Liver (tissue), 9 donors: ENCODE measurements around the gene GALNT1. TPM values are rescaled to one million over a fixed set of nuclear protein-coding genes. Genes with fewer than 3 reads are reported as not detected.

Experiments
- DNase-seq: peaks from one replicate; pipeline ENCODE4 v3.0.0-alpha.2; 2017; ENCODE audit warnings: low spot score
- H3K27ac ChIP-seq, 2 donors: one replicate each; pipeline ENCODE4 v1.7.0; 2013; ENCODE audit warnings: inconsistent platforms in 2 of 2, low read length in 2 of 2, control low read depth in 1 of 2, low read depth in 1 of 2, mild to moderate bottlenecking in 1 of 2
- H3K27me3 ChIP-seq, 4 donors: one replicate each; pipeline versions ENCODE4 v1.6.1 to v1.7.0; 2013; ENCODE audit warnings: low read length in 3 of 4, inconsistent platforms in 1 of 4, mild to moderate bottlenecking in 1 of 4, moderate library complexity in 1 of 4; ENCODE audit not compliant: control insufficient read depth in 4 of 4, insufficient read depth in 4 of 4
- H3K36me3 ChIP-seq, 4 donors: one replicate each; pipeline versions ENCODE4 v1.6.1 to v1.7.0; 2013; ENCODE audit warnings: low read length in 3 of 4, mild to moderate bottlenecking in 3 of 4, low read depth in 1 of 4, moderate library complexity in 1 of 4; ENCODE audit not compliant: control insufficient read depth in 4 of 4, insufficient read depth in 3 of 4
- H3K4me1 ChIP-seq, 4 donors: one replicate each; pipeline versions ENCODE4 v1.6.1 to v1.7.0; 2013; ENCODE audit warnings: low read length in 3 of 4, mild to moderate bottlenecking in 3 of 4, moderate library complexity in 1 of 4; ENCODE audit not compliant: control insufficient read depth in 4 of 4, insufficient read depth in 4 of 4
- H3K4me3 ChIP-seq, 3 donors: one replicate each; pipeline versions ENCODE4 v1.6.1 to v1.7.0; 2013; ENCODE audit warnings: low read length in 3 of 3, control low read depth in 1 of 3, low read depth in 1 of 3, mild to moderate bottlenecking in 1 of 3
- H3K9ac ChIP-seq, 2 donors: one replicate each; pipeline ENCODE4 v1.7.0; 2013; ENCODE audit warnings: low read length in 2 of 2, mild to moderate bottlenecking in 2 of 2, moderate library complexity in 2 of 2, control low read depth in 1 of 2, low read depth in 1 of 2
- H3K9me3 ChIP-seq, 4 donors: one replicate each; pipeline versions ENCODE4 v1.6.1 to v1.7.0; 2013; ENCODE audit warnings: low read length in 3 of 4; ENCODE audit not compliant: control insufficient read depth in 4 of 4
- ATF3 ChIP-seq: IDR thresholded peaks from 2 replicates; pipeline ENCODE4 v1.6.1; 2016; ENCODE audit warnings: antibody characterized with exemption
- CTCF ChIP-seq: fragments of 150-350 bp; IDR thresholded peaks from 2 replicates; pipeline ENCODE4 v1.5.1; 2017; ENCODE audit warnings: improper control_type of control experiment, low read depth, low read length; ENCODE audit not compliant: missing input control
- EGR1 ChIP-seq, 2 donors: IDR thresholded peaks; 2 replicates each; pipeline ENCODE4 v1.6.1; 2016 to 2018; ENCODE audit warnings: antibody characterized with exemption in 2 of 2, low read depth in 2 of 2
- FOXA1 ChIP-seq: IDR thresholded peaks from 2 replicates; pipeline ENCODE4 v1.6.1; 2016; ENCODE audit warnings: antibody characterized with exemption
- FOXA2 ChIP-seq: IDR thresholded peaks from 2 replicates; pipeline ENCODE4 v1.6.1; 2016; ENCODE audit warnings: antibody characterized with exemption
- GABPA ChIP-seq, 2 donors: IDR thresholded peaks in 1 of 2; conservative IDR thresholded peaks in 1 of 2; 2 replicates each; pipeline ENCODE4 v1.6.1; 2016; ENCODE audit warnings: antibody characterized with exemption in 2 of 2, mild to moderate bottlenecking in 1 of 2, moderate library complexity in 1 of 2
- HNF4A ChIP-seq, 2 donors: conservative IDR thresholded peaks; 2 replicates each; pipeline ENCODE4 v1.6.1; 2016; ENCODE audit warnings: antibody characterized with exemption in 2 of 2, mild to moderate bottlenecking in 2 of 2
- HNF4G ChIP-seq: IDR thresholded peaks from 2 replicates; pipeline ENCODE4 v1.6.1; 2016; ENCODE audit warnings: antibody characterized with exemption
- JUND ChIP-seq, 2 donors: IDR thresholded peaks; 2 replicates each; pipeline ENCODE4 v1.6.1; 2016; ENCODE audit warnings: antibody characterized with exemption in 2 of 2
- MAX ChIP-seq: IDR thresholded peaks from 2 replicates; pipeline ENCODE4 v1.6.1; 2016; ENCODE audit warnings: antibody characterized with exemption
- NR2F2 ChIP-seq: IDR thresholded peaks from 2 replicates; pipeline ENCODE4 v1.6.1; 2016; ENCODE audit warnings: antibody characterized with exemption
- RAD21 ChIP-seq, 2 donors: IDR thresholded peaks; 2 replicates each; pipeline ENCODE4 v1.6.1; 2016; ENCODE audit warnings: antibody characterized with exemption in 2 of 2, mild to moderate bottlenecking in 2 of 2
- REST ChIP-seq: IDR thresholded peaks from 2 replicates; pipeline ENCODE4 v1.6.1; 2016; ENCODE audit warnings: antibody characterized with exemption, mild to moderate bottlenecking
- RXRA ChIP-seq, 2 donors: IDR thresholded peaks; 2 replicates each; pipeline ENCODE4 v1.6.1; 2017 to 2018; ENCODE audit warnings: antibody characterized with exemption in 2 of 2, mild to moderate bottlenecking in 1 of 2
- SP1 ChIP-seq: IDR thresholded peaks from 2 replicates; pipeline ENCODE4 v1.6.1; 2018; ENCODE audit warnings: antibody characterized with exemption, mild to moderate bottlenecking
- TAF1 ChIP-seq: conservative IDR thresholded peaks from 2 replicates; pipeline ENCODE4 v1.6.1; 2016; ENCODE audit warnings: antibody characterized with exemption, mild to moderate bottlenecking
- ZBTB33 ChIP-seq: IDR thresholded peaks from 2 replicates; pipeline ENCODE4 v1.6.1; 2016; ENCODE audit warnings: antibody characterized with exemption
- WGBS: extraction: QIAGEN DNeasy Blood & Tissue Kit; methylation state at CpG from one replicate; pipeline ENCODE4 v1.1.7; 2013; 5-methylcytosine and 5-hydroxymethylcytosine counted together
- polyA plus RNA-seq, 2 donors: library from polyadenylated mRNA; stranded (reverse) in 1 of 2; unstranded in 1 of 2; fragments of 200-250 nt in 1 of 2; fragments of >200 nt in 1 of 2; fragmentation: Nextera tagmentation in 1 of 2; extraction: Ambion mirVana in 1 of 2; gene quantifications; one replicate each; pipeline versions ENCODE4 v1.2.1 to v1.2.3, GENCODE V29; 2013 to 2015
- total RNA-seq, 2 donors: library from RNA; depleted of rRNA; stranded (reverse); fragments of >200 nt; gene quantifications; one replicate each; pipeline ENCODE4 v1.2.3, GENCODE V29; 2014
- donor health status: healthy.
- donor health status: healthy.
- donor health status: healthy.
- donor health status: healthy.
- donor health status: healthy.

The GALNT1 gene
- total and polyA plus RNA-seq, 4 donors, result 13.9 to 42.2 (median 26.5) TPM

- Histone ChIP-seq H3K36me3 (peaks cover 1 to 10% (median 4%) of the 10 kb centered on the region in 4 donors), H3K27me3 (no peaks in the 10 kb centered on the region), H3K9ac (no peak overlapping the region), H3K9me3 (no peaks in the 10 kb centered on the region), H3K4me1 (no peaks in the 10 kb centered on the region), H3K27ac (no peak overlapping the region), H3K4me3 (no peak overlapping the region)
- TF ChIP-seq SP1, result no peak
- TF ChIP-seq GABPA (IDR thresholded peaks at IDR 0.05 in 1 of 2, conservative IDR thresholded peaks at IDR 0.05 in 1 of 2), result no peak
- TF ChIP-seq HNF4G, result no peak
- TF ChIP-seq ZBTB33, result no peak
- TF ChIP-seq ATF3, result no peak
- TF ChIP-seq HNF4A (conservative IDR thresholded peaks at IDR 0.05), result no peak
- TF ChIP-seq FOXA1, result no peak
- no peak for TF ChIP-seq CTCF
- TF ChIP-seq FOXA2, result no peak
- no peak for TF ChIP-seq MAX
- TF ChIP-seq EGR1 (IDR thresholded peaks at IDR 0.05; ENCODE audit: low read depth in 2 of 2), result no peak
- no peak for TF ChIP-seq RAD21 (IDR thresholded peaks at IDR 0.05)
- TF ChIP-seq TAF1, result no peak
- no peak for TF ChIP-seq REST
- TF ChIP-seq RXRA (IDR thresholded peaks at IDR 0.05), result no peak
- no peak for TF ChIP-seq JUND (IDR thresholded peaks at IDR 0.05)
- no peak for TF ChIP-seq NR2F2
- WGBS, result 98% methylated on average over 2 of the region's 2 CpGs
- DNase-seq, result no peak
Observed at GRCh38 chr18:35694808-35695207, 113.3 kb downstream of the GALNT1 start.

- Histone ChIP-seq H3K27ac (no peak overlapping the region), H3K36me3 (peaks cover 1 to 6% (median 4%) of the 10 kb centered on the region in 4 donors), H3K9ac (no peak overlapping the region)
Observed at GRCh38 chr18:35695384-35695783, 113.8 kb downstream of the GALNT1 start.

More at GRCh38 chr18:35695384-35695783, 113.8 kb downstream of the GALNT1 start:
- Histone ChIP-seq H3K9me3 (no peaks in the 10 kb centered on the region), H3K27me3 (no peaks in the 10 kb centered on the region), H3K4me3 (no peak overlapping the region), H3K4me1 (no peaks in the 10 kb centered on the region)
- TF ChIP-seq ZBTB33 (no peak), NR2F2 (no peak)
- 96% methylated on average over 1 of the region's 1 CpG for WGBS
- no peak for DNase-seq
